ENCODE results near the gene MCRIP2. TPM values are rescaled to one million over a fixed set of nuclear protein-coding genes. Genes with fewer than 3 reads are reported as not detected.

Gene MCRIP2
- total RNA-seq, 3 donors from 2014 or later, result 76.3 to 116 (median 100) TPM

DNA sequence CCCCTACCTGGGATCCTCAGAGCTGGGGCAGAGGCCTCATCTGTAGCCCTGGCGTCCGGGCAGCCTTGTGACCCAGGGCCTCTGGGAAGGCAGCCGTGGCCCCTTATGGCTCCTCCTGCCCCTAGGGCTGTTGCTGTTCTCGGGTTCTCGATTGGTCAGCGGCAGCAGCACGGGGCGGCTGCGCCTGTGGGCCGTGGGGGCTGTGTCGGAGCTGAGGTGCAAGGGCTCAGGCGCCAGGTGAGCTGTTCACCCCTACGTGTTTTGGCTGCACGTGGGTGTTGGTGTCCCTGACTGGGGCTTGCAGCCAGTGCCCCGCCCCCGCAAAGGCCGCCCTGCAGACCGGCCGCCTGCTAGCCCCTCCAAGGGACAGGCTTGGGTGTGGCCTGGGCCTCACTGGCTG lies 20.5 kb downstream of the MCRIP2 start:
- H3K9me3 ChIP-seq, result no peaks in the 10 kb centered on the region
- intact Hi-C loops (cut with DNase I, micrococcal nuclease), result loop anchor here (10.0 kb wide), 1 partner anchor 87 kb away; no protein-coding TSS in a partner anchor

DNA sequence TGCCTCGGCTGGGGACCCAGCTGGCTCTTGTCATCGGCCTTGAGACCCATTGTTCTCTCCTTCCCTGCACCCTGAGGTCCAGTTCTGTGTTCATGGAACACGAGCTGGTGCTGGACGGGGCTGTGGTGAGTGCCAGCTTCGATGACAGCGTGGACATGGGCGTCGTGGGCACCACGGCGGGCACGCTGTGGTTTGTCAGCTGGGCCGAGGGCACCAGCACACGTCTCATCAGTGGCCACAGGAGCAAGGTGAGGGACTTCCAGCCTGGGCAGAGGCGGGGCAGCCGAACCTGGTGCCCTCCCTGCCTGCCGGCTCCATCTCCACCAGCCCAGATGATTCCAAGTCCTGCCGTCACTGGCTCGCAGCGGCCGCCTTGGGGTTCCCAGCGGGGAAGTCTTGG lies 21.0 kb downstream of the MCRIP2 start:
- Histone ChIP-seq H3K4me1 (ENCODE audit: low read depth) (peaks cover 12% of the 10 kb centered on the region), H3K36me3 (ENCODE audit: low read depth) (no peaks in the 10 kb centered on the region), H3K4me3 (no peak overlapping the region), H3K9me3 (no peaks in the 10 kb centered on the region)
- DNase-seq (no peak), ATAC-seq (no peak)
- intact Hi-C loops (cut with DNase I, micrococcal nuclease), result loop anchor here (10.0 kb wide), 1 partner anchor 88 kb away; no protein-coding TSS in a partner anchor
- TF ChIP-seq, protein P1, sequence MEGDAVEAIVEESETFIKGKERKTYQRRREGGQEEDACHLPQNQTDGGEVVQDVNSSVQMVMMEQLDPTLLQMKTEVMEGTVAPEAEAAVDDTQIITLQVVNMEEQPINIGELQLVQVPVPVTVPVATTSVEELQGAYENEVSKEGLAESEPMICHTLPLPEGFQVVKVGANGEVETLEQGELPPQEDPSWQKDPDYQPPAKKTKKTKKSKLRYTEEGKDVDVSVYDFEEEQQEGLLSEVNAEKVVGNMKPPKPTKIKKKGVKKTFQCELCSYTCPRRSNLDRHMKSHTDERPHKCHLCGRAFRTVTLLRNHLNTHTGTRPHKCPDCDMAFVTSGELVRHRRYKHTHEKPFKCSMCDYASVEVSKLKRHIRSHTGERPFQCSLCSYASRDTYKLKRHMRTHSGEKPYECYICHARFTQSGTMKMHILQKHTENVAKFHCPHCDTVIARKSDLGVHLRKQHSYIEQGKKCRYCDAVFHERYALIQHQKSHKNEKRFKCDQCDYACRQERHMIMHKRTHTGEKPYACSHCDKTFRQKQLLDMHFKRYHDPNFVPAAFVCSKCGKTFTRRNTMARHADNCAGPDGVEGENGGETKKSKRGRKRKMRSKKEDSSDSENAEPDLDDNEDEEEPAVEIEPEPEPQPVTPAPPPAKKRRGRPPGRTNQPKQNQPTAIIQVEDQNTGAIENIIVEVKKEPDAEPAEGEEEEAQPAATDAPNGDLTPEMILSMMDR (IDR thresholded peaks at IDR 0.05), result no peak

More for the DNA sequence above, 20.5 kb downstream of the MCRIP2 start:
- ATAC-seq, result no peak
- Histone ChIP-seq H3K4me3 (no peak overlapping the region), H3K4me1 (ENCODE audit: low read depth) (peaks cover 12% of the 10 kb centered on the region), H3K36me3 (ENCODE audit: low read depth) (no peaks in the 10 kb centered on the region)
- TF ChIP-seq, protein P1 (IDR thresholded peaks at IDR 0.05), result no peak
- DNase-seq, result peak in 1 of 3 donors; percentile 35

DNA sequence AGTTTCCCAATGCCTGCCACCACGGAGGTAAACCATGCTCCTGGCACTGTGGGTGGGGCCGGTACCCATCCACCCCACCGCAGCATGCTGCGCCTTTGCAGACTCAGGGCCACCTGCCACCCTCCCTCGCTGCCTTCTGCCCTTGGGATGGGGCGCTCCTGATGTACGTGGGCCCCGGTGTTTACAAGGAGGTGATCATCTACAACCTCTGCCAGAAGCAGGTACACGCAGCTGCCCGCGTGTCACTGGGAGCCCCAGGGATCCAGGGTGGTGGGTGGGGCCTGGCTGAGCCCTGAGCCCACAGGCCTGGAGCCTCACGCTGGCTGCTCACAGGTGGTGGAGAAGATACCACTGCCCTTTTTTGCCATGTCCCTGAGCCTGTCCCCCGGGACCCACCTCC lies 24.9 kb downstream of the MCRIP2 start:
- TF ChIP-seq, protein P1 (IDR thresholded peaks at IDR 0.05), result no peak
- Histone ChIP-seq H3K36me3 (ENCODE audit: low read depth) (peaks cover 7% of the 10 kb centered on the region), H3K9me3 (no peaks in the 10 kb centered on the region), H3K4me3 (no peak overlapping the region), H3K4me1 (ENCODE audit: low read depth) (peaks cover 8% of the 10 kb centered on the region)
- ATAC-seq (no peak), DNase-seq (peak in 1 of 3 donors; percentile 33)
- intact Hi-C loops (cut with DNase I, micrococcal nuclease), result loop anchor here (10.0 kb wide), 1 partner anchor 92 kb away; no protein-coding TSS in a partner anchor

DNA sequence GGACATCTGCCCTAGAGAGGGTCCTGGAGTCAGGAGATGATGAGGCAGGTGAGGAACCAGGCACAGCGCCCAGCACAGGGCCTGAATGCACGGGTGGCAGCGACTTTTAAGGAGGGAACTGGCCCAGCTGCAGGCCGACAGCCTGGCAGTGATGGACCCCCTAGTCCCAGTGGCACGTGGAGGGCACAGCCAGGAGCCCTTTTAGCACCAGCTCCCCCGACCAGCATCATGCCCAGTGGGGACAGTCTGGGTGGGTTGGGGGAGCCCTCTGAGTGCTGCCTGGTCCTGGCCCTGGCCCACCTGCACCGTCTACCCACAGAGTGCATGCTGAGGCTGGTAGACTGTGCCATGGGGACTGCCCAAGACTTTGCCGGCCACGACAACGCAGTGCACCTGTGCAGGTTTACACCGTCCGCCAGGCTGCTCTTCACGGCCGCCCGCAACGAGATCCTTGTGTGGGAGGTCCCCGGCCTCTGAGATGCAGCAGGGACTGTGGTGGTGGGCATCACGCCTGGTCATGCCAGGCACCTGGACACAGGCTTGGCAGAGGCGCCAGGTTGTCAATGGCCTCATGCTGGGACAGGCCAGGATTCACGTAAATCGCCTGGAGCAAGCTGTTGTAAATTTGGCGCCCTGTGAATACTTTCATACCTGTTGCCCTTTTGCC lies 25.6 kb downstream of the MCRIP2 start:
- peaks cover 8% of the 10 kb centered on the region for H3K4me1 ChIP-seq (ENCODE audit: low read depth)
- DNase-seq (peak in 1 of 3 donors; percentile 56), ATAC-seq (no peak)
- intact Hi-C loops (cut with DNase I, micrococcal nuclease), result loop anchor here (10.0 kb wide), 1 partner anchor 92 kb away; no protein-coding TSS in a partner anchor
- TF ChIP-seq, protein P1 (IDR thresholded peaks at IDR 0.05), result no peak
- no peaks in the 10 kb centered on the region for H3K9me3 ChIP-seq
- peaks cover 9% of the 10 kb centered on the region for H3K36me3 ChIP-seq (ENCODE audit: low read depth)
- no peak overlapping the region for H3K4me3 ChIP-seq

DNA sequence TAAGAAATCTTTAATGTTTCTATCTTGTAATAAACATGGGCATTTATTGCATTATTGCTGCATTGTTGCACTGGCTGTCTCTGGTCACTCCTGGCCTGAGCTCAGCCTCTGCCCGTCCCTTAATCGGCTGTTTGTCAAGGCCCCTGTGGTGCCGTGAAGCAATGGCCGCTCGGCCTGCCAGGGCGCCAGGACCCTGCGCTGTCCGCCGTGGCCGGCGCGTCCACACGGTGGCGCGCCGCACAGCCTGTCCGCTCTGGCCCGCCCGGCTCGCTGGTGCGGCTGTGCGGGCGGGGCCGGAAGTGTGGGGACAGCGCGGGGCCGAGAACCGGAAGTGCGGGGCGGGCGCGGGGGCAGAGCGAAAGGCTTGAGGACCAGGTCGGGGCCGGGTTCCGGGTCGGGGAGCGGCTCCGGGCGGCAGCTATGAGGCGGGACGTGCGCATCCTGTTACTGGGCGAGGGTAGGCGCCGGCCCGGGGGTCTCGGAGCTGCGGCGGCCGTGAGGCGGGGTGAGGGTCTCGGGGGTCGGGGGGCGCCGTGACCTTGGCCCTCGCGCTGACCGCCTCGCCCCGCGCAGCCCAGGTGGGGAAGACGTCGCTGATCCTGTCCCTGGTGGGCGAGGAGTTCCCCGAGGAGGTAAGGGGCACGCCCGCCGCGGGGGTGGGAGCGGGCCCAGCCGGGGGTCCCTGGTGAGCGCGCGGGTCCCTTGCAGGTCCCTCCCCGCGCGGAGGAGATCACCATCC lies 26.3 kb downstream of the MCRIP2 start, which contains the start of gene RHOT2:
Gene RHOT2, plus strand, starts transcription at position 353 of the 739 bp plus-strand sequence. Its CDS starts 68 bp downstream, at position 421.
- peaks cover 8% of the 10 kb centered on the region for H3K4me1 ChIP-seq (ENCODE audit: low read depth)
- ATAC-seq (peak; percentile 97), DNase-seq (peak; percentile 94 to 97 (median 96))
- no peaks in the 10 kb centered on the region for H3K9me3 ChIP-seq
- TF ChIP-seq, protein P1 (IDR thresholded peaks at IDR 0.05), result peak; percentile 96
- intact Hi-C loops (cut with DNase I, micrococcal nuclease), result loop anchor here (10.0 kb wide), 1 partner anchor 93 kb away; no protein-coding TSS in a partner anchor
- H3K4me3 ChIP-seq, result peak within 1 kb of the TSS; percentile 95
- peaks cover 12% of the 10 kb centered on the region for H3K36me3 ChIP-seq (ENCODE audit: low read depth)
